ENCODE results near the gene GRIA3.

GRIA3 gene

DNA sequence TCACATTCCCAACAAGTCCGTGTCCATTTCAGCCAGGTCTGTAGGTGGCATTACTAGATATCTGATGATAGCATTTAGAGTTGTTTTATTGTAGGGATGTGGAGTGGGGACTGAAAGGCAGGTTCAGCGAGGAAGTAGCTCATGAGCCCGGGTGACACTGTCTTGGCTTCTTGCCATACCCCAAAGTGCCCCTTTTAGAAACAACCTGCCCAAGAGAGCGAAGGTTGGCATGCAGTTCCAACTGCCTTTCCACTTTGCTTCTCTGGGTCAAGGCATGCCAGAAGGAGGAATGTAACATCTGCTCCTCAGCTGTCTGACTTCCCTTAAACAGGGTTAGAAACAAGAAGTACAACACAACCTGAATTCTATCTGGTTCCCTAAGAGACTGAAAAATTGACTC, 9.0 kb downstream of the GRIA3 start:
- no peak for DNase-seq (ENCODE audit: low spot score)

DNA sequence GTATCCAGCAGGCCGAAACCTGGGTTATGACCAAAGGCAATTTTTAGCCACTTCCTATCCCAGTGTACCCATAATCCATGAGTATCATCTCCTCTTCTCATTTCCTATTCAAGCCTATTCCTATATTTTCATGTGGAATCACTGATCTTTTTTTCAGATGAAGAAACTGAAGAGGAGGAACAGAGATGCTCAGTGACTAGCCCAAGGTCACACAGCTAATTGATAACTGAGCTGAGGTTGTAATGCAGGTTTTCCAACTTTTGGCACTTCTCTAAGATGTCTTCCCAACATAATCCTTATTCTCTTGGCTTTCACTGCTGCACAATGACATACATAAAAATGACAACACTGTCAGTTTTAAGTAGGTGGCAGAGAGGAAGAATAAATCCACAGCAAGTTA, 15.3 kb downstream of the GRIA3 start:
- DNase-seq (ENCODE audit: low spot score): no peak

DNA sequence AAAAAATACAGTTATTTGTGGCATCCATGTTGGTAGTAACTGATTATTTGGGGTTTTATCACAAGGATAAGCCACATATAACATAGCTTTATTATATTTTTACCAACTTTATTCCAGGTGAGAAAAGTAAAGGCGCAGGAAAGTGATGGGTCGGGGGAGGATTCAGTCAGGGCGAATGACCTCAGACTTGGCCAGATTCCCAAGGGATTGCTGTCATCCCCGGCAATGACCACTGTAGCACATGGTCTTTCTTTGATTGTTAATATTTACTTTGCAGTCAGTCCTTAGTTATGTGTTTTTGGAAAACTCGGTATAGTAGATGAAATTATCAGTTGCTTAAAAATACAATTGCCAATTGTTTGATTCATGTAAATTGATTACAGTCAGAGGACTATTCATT, 17.6 kb downstream of the GRIA3 start:
- no peak for DNase-seq (ENCODE audit: low spot score)

DNA sequence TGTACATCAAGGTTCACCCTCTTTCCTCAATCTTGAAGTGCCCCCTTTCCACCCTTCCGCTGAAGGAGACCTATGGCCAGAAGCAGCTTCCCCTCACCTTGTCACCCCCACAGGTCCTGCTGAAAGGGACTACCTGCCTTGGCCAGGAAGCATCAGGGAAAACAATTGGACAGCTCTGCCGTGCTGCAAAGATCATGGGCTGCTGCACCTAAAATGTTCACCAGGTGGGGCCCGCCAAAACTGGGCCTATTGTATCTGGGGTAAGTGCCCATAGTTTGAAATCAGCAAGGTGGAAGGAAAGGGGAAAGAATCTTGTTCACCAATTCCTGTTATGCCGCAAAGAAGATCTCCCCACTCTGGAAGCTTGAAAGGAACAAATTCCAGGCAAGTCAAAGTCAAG, 18.4 kb downstream of the GRIA3 start:
- DNase-seq (ENCODE audit: low spot score): no peak

DNA sequence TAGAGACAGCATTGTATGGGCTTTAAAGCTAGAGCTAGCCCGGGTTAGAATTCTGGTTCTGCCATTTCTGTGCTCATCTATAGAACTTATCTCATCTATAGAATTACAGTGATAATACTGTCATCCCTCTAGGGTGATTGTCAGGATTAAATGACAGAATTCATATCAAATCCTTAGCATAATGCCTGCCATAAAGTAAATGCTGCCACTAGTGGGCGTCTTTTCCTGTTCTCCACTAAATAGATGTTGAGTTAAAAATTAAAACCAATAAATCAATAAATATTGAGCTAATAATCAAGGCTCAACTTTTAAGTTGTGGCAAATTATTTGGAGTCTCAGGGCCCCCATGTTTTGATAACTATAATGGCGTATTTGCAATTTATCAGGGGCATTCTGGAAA, 19.7 kb downstream of the GRIA3 start:
- no peak for DNase-seq (ENCODE audit: low spot score)

DNA sequence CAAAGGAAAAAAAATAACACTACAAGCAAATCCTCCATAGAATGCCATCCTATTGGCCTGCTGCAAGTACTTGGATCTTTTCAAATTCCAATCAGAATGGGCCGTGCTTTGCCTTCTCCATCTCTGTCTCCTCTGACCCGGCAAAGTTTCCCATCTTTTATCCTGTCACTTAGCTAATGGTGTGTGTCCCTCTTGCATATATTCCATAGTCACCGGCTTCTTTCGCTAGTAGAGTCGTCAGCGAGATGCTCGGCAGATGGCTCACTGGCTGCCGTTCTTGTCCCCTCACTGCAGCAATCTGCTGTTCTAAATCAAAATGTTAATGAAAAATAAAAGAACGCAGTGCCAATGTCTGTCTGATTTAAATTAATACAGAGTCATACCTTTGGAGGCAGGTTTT, 22.1 kb downstream of the GRIA3 start:
- peak; percentile 16 for DNase-seq (ENCODE audit: low spot score)

DNA sequence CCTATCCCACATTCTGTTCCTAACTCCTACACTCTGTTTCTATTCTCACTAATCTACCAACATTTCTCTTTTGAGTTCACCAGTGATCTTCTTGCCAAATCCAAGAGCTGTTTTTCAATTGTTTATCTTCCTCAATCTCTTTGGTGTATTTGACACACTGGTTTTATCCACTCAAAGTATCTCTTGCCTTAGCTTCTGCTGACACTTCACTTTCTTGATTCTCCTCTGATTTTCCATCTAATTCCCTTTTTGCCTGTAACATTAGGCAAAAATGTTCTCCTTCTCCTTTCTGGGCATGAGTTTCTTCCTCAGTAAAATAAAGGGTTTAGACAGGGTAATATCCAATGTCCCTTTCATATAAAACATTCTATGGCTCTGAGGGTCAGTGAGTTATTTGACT, 26.2 kb downstream of the GRIA3 start:
- no peak for DNase-seq (ENCODE audit: low spot score)

DNA sequence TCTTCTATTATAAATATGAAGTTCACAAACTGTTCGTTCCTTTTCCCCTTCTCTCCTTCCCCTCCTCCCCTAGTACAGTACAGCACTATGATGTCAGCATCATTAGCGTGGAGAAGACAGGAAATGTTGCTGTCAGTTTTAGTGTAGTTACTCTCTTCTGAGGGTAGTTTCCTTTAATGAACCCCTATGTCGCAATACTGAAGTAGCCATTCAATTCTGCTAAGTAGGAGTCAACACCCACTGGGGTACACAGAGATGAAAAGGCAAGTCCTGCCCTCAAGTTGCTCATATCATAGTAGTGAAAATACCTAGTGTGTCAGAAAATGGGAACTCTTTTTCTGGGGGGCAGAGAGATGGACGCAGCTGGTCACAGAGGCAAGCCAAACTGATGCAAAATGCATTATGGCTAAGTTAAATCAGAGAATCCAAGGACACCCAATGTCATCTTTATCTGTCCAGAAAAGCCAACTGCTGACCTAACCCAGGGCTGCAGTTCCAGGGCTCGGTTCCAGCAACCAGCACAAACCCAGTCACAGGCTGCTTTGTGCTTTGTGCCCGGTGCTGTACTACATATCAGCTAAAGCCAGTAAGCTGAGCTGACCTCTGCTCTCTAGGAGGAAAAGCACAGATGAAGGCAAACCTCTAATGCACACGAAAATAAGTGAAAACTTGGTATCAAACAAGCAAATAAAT, 31.5 kb downstream of the GRIA3 start:
- DNase-seq (ENCODE audit: low spot score): peak; percentile 43

DNA sequence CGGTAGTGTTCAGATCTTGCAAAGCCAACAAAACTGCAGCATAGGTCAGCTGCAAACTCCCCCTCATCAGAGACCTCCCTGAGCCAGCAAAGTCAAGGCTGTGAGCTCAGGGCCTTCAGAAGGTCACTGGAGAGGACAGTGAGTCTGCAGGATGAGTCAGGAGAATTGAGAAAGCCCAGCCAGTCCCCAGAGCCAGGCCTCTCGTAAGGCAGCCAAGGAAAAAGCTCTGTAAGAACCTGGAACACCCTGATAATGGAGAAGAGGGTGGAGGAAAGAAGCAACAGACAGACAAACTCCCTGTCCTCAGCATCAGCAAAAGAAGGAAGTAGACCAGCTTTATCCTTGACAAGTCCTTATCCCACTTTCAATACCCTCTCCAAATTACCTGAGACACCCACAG, 33.0 kb downstream of the GRIA3 start:
- DNase-seq (ENCODE audit: low spot score): no peak

DNA sequence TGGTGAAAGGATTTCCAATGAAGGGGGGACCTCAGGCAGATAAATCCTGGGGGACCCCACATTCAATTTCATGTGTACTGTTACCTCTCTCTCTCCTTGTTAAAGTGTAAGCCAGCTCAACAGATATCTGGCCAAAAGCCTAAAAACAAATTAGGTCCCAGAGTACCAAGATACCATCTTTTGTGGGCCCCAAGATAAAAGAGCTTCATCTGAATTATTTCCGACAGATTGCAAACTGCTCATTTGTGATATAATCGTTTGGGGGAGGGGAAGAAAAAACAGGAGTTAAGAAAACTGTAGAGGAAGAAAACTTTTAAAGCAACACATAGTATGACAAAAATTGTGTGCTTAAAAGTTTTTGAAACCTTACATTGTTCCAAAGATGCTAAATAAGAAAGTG, 33.6 kb downstream of the GRIA3 start:
- no peak for DNase-seq (ENCODE audit: low spot score)

DNA sequence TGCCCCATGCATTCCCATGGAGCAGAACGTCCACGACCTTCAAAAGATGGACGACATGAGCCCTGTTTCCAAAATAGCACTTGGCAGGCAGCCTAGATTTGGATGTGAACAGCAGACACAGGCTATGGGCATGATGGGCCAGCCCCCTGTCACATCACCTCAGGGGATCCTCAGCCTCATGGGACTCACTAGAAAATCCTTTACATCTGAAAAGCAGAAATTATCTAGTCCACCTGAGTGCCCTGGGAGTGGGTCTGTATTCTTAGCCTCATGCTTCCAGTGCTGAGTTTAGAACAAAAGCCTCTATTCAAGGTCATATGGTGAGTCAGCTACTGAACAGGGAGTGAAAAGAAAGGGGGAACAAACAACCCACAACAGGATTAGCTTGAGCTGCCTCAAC, 35.8 kb downstream of the GRIA3 start:
- DNase-seq (ENCODE audit: low spot score): peak; percentile 8

DNA sequence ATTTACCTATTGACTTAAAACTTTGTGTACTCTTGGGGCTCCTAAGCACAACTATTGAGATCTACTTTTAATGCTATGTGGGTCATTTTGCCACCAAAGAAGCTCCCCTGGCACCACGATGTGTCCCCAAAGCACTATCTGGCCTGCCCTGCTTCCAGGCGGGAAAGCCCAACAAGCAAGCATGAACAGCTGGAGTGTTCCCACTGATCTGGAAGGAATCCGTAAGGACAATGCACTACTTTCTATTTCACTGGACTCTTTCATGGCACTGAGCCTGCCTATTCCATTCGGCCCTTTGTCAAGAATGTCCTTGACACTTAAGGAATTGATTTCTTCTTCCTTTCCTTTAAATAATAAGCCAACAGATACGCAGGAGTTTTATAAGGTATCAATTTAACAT, 38.8 kb downstream of the GRIA3 start:
- DNase-seq (ENCODE audit: low spot score): no peak

DNA sequence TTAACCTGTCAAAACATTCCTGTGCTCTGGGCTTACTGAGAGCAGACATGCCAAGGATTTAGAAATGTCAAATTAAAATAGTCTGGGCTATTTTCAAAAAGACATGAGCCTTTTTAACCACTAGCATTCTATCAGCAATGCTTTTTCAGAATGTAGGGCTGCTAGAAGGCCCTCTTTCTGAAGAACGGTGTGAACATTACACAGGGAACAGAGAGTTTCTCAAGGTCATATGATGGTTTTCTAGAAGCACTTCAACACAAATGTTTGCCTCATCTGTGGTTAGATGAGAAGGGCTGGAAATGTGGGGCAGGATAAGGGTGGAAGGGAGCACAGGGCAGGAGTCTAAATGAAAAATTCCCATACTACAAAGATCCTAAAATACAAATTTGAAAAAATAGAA, 39.3 kb downstream of the GRIA3 start:
- DNase-seq (ENCODE audit: low spot score): no peak

DNA sequence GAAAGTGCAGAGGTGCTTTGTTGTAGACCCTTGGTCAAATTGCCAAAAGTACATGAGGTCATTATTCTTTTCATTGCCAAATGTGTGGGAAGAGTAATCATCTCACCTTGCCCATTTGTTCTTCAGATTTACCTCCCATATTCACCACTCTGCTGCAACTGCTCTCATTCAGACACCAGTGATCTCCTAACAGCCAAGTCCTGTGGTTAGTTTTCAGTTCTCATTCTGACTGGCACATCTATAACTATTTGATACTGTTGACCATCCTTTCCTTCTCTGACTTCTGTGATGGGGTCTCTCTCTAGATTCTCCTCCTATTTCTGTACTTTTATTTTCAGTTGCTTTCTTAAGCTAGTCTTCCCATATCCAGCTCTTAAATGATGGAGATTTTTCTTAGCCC, 39.8 kb downstream of the GRIA3 start:
- no peak for DNase-seq (ENCODE audit: low spot score)

DNA sequence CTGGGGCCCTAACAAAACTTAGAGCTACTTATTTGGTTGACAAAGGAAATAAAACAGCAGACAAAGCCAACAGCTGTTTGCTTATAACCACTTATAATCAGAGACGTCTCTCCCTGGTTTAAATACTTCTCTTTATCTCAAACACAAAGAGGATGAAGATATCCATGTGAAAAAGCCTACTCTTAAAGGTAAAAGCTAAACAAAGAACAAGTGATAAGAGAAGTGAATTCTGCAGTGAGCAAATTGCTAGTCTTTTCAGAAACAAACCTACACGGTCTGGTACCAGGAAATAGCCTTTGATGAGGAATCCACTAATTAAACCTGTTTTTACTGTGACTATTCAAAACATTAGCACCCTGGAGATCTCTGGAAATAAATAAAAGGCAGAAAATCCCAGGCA, 46.7 kb downstream of the GRIA3 start:
- DNase-seq (ENCODE audit: low spot score): no peak

DNA sequence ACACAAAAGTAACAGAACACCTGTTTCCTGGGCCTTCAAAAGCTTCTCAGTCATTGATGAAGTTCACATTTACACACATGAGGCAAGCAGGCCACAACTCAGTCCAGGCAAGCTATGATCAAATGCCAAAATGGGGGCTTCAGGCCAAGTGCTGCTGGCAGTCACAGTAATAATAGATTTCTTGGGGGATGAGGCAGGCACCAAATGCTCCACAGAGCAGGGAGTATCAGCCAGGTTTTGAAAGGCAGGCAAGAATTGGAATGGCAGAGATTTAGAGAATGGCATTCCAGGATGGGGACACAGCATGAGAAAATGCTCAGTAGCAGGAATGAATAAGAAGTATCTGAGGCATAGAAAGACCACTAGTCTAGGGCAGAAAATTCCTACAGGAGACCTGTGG, 52.8 kb downstream of the GRIA3 start:
- DNase-seq (ENCODE audit: low spot score): peak; percentile 3

DNA sequence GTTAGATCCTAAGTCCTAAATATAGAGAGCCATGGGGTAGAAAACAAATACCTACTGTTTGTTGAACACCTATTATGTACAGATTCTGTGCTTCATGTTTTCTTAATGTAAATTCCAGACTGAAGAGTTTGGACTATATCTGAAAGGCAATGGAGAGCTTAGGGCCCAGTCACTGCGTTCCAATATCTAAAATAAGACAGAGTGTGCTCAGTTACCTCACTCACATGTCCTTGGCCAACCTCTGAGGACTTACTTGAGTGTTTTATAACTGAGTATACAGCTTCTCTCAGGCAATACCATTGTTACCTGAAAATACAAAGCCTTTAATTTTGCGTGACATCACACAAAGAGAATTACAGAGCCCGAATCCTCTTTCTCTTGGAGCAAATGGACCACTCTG, 53.2 kb downstream of the GRIA3 start:
- no peak for DNase-seq (ENCODE audit: low spot score)

DNA sequence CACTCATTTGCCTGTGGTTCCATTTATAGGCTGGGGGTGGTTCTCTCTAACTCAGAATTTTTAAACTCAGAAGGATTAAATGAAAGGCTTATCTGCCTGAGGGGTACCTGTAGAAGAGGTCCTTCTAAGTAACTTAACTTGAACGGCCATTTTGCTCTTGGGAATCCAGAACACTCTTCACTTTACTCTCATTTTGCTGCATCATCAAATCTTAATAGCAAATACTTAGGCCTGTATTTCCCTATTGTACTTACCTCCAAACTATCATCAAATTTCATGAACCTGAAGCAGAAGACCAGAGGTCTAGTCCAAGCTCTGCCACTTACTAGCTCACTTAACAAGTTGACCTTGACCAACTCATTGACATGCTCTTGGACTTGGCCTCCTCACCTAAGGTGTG, 70.4 kb downstream of the GRIA3 start:
- DNase-seq (ENCODE audit: low spot score): no peak

DNA sequence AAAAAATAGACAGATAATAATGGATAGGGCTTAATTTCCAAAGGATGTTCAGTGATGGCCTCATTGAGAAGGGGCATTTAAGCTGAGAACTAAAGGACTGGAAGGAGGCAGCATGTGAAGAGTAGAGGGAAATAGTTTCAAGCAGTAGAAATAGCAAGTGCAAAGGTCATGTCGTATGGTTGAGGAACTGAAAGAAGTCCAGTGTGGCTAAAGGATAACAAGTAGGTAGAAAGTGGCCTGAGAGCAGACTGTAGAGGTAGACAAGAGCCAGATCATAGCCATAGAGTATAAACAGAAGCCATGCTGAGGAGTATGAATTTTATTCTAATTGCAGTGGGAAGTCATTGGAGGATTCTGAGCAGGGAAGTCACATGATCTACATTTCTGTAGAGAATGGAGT, 72.3 kb downstream of the GRIA3 start:
- DNase-seq (ENCODE audit: low spot score): no peak

DNA sequence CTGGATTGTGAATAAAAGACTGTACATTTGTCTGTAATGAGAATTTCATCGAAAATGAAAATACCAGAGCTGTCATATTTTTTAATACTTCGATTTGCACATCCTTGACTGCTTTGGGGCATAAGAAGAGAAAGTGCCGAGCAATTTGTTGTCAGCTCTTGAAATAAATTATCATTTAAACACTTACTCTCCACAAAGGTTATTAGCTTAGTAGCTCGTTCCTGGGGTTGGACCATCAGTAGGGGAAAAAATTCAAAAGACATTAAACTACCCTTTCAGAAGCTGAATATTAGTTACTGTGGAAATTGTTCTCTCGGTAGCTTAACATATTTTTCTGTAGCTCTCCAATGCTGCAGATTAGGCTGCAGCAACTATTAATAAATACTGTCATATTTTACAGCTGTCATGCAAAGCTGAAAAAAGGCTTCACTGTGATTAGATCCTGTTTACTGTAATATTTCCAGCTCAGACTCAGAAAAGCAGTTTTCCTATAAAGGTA, 76.9 kb downstream of the GRIA3 start:
- DNase-seq (ENCODE audit: low spot score): no peak

DNA sequence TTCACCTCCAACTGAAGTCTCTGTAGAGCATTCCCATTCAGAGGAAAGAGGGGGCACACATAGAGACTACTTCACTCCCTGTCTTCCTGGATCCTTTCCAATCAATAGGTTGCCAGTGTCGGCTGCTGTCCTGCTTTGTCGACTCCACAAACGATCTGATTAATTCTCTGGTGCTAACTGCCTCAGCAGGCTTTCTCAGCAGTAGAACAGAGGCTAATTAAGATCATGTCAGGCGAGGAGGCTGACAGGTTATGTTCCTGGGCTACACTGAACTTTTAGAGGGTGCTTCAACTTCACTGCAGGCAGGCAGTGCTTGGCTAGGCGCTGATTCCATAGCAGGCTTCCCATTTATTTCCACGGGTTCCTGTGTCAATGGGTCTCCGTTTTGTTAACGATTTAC, 79.2 kb downstream of the GRIA3 start:
- no peak for DNase-seq (ENCODE audit: low spot score)

DNA sequence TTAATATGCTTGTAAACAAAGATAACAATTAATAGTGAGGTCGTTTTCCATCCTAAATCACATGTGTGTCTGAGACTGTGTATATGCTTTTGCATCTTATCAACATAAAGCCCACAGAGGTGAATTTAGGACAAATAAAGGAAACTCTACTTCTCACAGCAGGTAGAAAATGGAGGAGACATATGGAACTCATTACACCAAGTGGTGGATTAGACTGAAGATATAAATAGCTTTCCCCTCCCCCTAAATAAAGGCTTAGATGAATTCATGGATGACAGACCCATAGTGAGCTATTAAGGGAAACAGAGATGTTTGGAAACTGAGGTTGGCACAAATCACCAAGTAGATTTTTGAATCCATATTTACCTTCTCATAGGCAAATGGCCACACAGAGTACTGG, 79.7 kb downstream of the GRIA3 start:
- no peak for DNase-seq (ENCODE audit: low spot score)

DNA sequence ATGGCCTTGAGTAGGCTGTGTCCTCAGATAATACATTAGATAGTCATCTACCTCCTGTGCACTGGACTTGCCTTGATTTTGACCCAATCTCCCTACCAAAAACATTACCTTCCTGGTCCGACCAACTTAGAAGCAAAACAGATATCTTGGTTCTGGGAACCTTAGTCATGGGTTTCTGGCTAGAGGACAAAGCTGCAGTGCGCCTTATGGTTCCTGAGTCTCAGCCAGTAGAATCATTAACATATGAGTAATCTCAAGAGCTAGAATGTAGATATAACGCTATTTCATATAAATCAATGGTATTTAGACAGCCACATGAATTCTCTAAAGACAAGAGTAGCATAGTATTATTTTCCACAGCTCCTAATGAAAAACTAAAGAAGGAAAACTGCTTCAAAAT, 83.1 kb downstream of the GRIA3 start:
- DNase-seq (ENCODE audit: low spot score): no peak

DNA sequence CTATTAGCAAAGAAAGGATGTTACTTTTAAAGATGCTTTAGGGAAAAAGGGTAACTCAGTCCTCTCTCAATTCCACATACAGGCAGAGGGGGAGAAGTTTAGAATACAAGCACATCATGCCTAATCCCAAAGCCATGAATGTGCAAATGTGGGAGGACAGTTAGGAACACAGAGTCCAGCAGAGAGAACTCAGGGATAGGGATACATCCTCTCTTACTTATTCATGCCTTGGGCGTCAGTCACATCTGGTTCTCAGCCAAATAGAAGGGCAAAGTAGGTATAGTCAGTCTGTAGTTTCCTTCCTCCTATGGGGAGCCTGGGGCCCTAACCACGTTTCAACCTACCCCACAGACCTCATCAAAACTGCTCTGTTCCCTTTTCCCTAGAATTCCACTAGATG, 87.8 kb downstream of the GRIA3 start:
- no peak for DNase-seq (ENCODE audit: low spot score)

DNA sequence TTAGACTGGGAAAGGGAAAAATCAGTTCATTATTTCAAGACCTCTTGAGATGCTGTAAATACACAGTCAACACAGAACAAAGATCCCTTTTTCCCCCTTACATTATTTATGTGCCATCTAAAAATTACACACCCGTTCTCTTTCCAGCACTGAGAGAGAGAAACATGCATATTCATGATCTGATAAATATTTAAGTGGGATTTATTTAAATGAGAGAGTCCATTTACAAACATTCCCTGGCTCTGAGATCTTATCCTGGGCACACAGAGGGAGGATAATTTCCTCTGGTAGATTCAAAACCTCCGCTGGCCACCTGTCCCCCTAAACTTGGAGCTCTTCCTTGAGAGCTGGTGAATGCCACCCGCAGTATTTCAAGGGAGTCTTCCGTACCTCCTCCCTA, 88.6 kb downstream of the GRIA3 start:
- DNase-seq (ENCODE audit: low spot score): no peak

Data from Ammon's horn (tissue), 1 donor.